HEK293 (cell line): ENCODE data around the gene NAA16.

Experiments used
- CTCF ChIA-PET: fragments of 350-600 bp; formaldehyde crosslinking; extraction: SDS; loops from one replicate; lab custom pipeline; 2021; ENCODE audit warnings: antibody characterized with exemption; lab: Yijun Ruan, JAX
- POLR2A ChIA-PET: fragments of 300-600 bp; formaldehyde crosslinking; extraction: SDS; loops from one replicate; lab custom pipeline; 2020; ENCODE audit warnings: antibody characterized with exemption, inconsistent platforms; lab: Yijun Ruan, JAX
- H3K27ac ChIP-seq: fragments of 200-500 bp; sonication (Bioruptor generic); 2 replicates; pipeline ENCODE4 v1.5.1; 2014; ENCODE audit warnings: low read depth, low read length, control low read depth, inconsistent platforms; ENCODE audit errors: extremely low read depth
- H3K36me3 ChIP-seq, 2 experiments: fragments of 200-500 bp in 1 of 2; sonication (Bioruptor generic) in 1 of 2; 1 replicate in 1 of 2; 2 replicates in 1 of 2; pipeline ENCODE4 v1.5.1; 2014 to 2017; ENCODE audit warnings: inconsistent platforms in 2 of 2, low read length in 2 of 2; ENCODE audit not compliant: control insufficient read depth in 2 of 2, insufficient read depth in 1 of 2
- H3K4me1 ChIP-seq: fragments of 200-500 bp; sonication (Bioruptor generic); 2 replicates; pipeline ENCODE4 v1.5.1; 2014; ENCODE audit warnings: mild to moderate bottlenecking, low read length, inconsistent platforms; ENCODE audit not compliant: control insufficient read depth, insufficient read depth
- H3K4me3 ChIP-seq: 2 replicates; pipeline ENCODE4 v1.5.1; 2011; ENCODE audit warnings: low read depth, mild to moderate bottlenecking, control low read depth, low read length, moderate library complexity
- H3K9me3 ChIP-seq: fragments of 200-500 bp; sonication (Bioruptor generic); 2 replicates; pipeline ENCODE4 v1.5.1; 2014; ENCODE audit warnings: low read depth, low read length, inconsistent platforms; ENCODE audit not compliant: control insufficient read depth, insufficient read depth
- BCL11A ChIP-seq: fragments of 450-650 bp; formaldehyde crosslinking; IDR thresholded peaks from 2 replicates; pipeline ENCODE4 v1.5.1; 2016; ENCODE audit warnings: low read depth, missing biosample characterization, missing genetic modification characterization
- GLIS2 ChIP-seq: fragments of 450-650 bp; formaldehyde crosslinking; IDR thresholded peaks from 2 replicates; pipeline ENCODE4 v1.5.1; 2016; ENCODE audit warnings: missing biosample characterization, missing genetic modification characterization
- IKZF3 ChIP-seq: fragments of 450-650 bp; IDR thresholded peaks from 2 replicates; pipeline ENCODE4 v1.5.0; 2018; ENCODE audit warnings: missing biosample characterization, mild to moderate bottlenecking, missing genetic modification characterization, moderate library complexity
- KLF7 ChIP-seq: fragments of 450-650 bp; formaldehyde crosslinking; IDR thresholded peaks from 2 replicates; pipeline ENCODE4 v1.5.1; 2016; ENCODE audit warnings: missing biosample characterization, missing genetic modification characterization, borderline replicate concordance
- KLF9 ChIP-seq: fragments of 450-650 bp; formaldehyde crosslinking; IDR thresholded peaks from 2 replicates; pipeline ENCODE4 v1.5.1; 2016; ENCODE audit warnings: missing biosample characterization, missing genetic modification characterization, low read depth
- ZBTB17 ChIP-seq: fragments of 450-650 bp; formaldehyde crosslinking; IDR thresholded peaks from 2 replicates; pipeline ENCODE4 v1.5.1; 2016; ENCODE audit warnings: missing biosample characterization, missing genetic modification characterization
- ZBTB20 ChIP-seq: fragments of 450-650 bp; formaldehyde crosslinking; IDR thresholded peaks from 2 replicates; pipeline ENCODE4 v1.5.1; 2016; ENCODE audit warnings: missing biosample characterization, missing genetic modification characterization
- ZBTB21 ChIP-seq: fragments of 450-650 bp; formaldehyde crosslinking; IDR thresholded peaks from 2 replicates; pipeline ENCODE4 v1.5.1; 2017; ENCODE audit warnings: missing biosample characterization, missing genetic modification characterization
- ZEB2 ChIP-seq: fragments of 450-650 bp; formaldehyde crosslinking; IDR thresholded peaks from 2 replicates; pipeline ENCODE4 v1.5.1; 2016; ENCODE audit warnings: missing biosample characterization, missing genetic modification characterization
- ZNF121 ChIP-seq: fragments of 450-650 bp; formaldehyde crosslinking; IDR thresholded peaks from 2 replicates; pipeline ENCODE4 v1.5.1; 2016; ENCODE audit warnings: missing biosample characterization, missing genetic modification characterization
- ZNF184 ChIP-seq: fragments of 450-650 bp; IDR thresholded peaks from 2 replicates; pipeline ENCODE4 v1.5.1; 2018; ENCODE audit warnings: missing biosample characterization, mild to moderate bottlenecking, missing genetic modification characterization
- ZNF2 ChIP-seq: fragments of 450-650 bp; formaldehyde crosslinking; IDR thresholded peaks from 2 replicates; pipeline ENCODE4 v1.5.1; 2016; ENCODE audit warnings: missing biosample characterization, missing genetic modification characterization
- ZNF24 ChIP-seq: fragments of 450-650 bp; formaldehyde crosslinking; IDR thresholded peaks from 2 replicates; pipeline ENCODE4 v1.5.1; 2016; ENCODE audit warnings: missing biosample characterization, missing genetic modification characterization
- ZNF335 ChIP-seq: fragments of 450-650 bp; formaldehyde crosslinking; conservative IDR thresholded peaks from 2 replicates; pipeline ENCODE4 v1.5.1; 2016; ENCODE audit warnings: missing biosample characterization, missing genetic modification characterization
- ZNF37A ChIP-seq: fragments of 450-650 bp; IDR thresholded peaks from 2 replicates; pipeline ENCODE4 v1.5.1; 2018; ENCODE audit warnings: missing biosample characterization, missing genetic modification characterization
- ZNF404 ChIP-seq: fragments of 450-650 bp; formaldehyde crosslinking; IDR thresholded peaks from 2 replicates; pipeline ENCODE4 v1.5.1; 2017; ENCODE audit warnings: missing biosample characterization, missing genetic modification characterization
- ZNF473 ChIP-seq: fragments of 450-650 bp; formaldehyde crosslinking; IDR thresholded peaks from 2 replicates; pipeline ENCODE4 v1.5.1; 2017; ENCODE audit warnings: missing biosample characterization, missing genetic modification characterization
- ZNF561 ChIP-seq: fragments of 450-650 bp; IDR thresholded peaks from 2 replicates; pipeline ENCODE4 v1.5.1; 2018; ENCODE audit warnings: missing biosample characterization, missing genetic modification characterization, borderline replicate concordance
- ZNF600 ChIP-seq: fragments of 450-650 bp; formaldehyde crosslinking; IDR thresholded peaks from 2 replicates; pipeline ENCODE4 v1.5.1; 2016; ENCODE audit warnings: missing biosample characterization, missing genetic modification characterization
- ZNF660 ChIP-seq: fragments of 450-650 bp; IDR thresholded peaks from 2 replicates; pipeline ENCODE4 v1.5.1; 2018; ENCODE audit warnings: missing biosample characterization, mild to moderate bottlenecking, missing genetic modification characterization
- ZNF677 ChIP-seq: fragments of 450-650 bp; IDR thresholded peaks from 2 replicates; pipeline ENCODE4 v1.5.0; 2018; ENCODE audit warnings: missing biosample characterization, mild to moderate bottlenecking, missing genetic modification characterization, moderate library complexity
- ZNF76 ChIP-seq: fragments of 450-650 bp; formaldehyde crosslinking; IDR thresholded peaks from 2 replicates; pipeline ENCODE4; 2016; ENCODE audit warnings: low read depth, missing biosample characterization, missing genetic modification characterization, borderline replicate concordance
- ZNF843 ChIP-seq: fragments of 450-650 bp; formaldehyde crosslinking; IDR thresholded peaks from 2 replicates; pipeline ENCODE4 v1.5.1; 2016; ENCODE audit warnings: missing biosample characterization, missing genetic modification characterization
- TF ChIP-seq, protein P1 (sequence below): fragments of 450-650 bp; formaldehyde crosslinking; optimal IDR thresholded peaks from 2 replicates; pipeline ENCODE3; 2016; ENCODE audit warnings: missing biosample characterization, mild to moderate bottlenecking, missing genetic modification characterization
- TF ChIP-seq, protein P2 (sequence below): fragments of 450-650 bp; formaldehyde crosslinking; IDR thresholded peaks from 2 replicates; pipeline ENCODE4 v1.5.1; 2016; ENCODE audit warnings: missing biosample characterization, missing genetic modification characterization, borderline replicate concordance
- TF ChIP-seq, protein P3 (sequence below): fragments of 450-650 bp; IDR thresholded peaks from 2 replicates; pipeline ENCODE4 v1.5.1; 2018; ENCODE audit warnings: missing biosample characterization, mild to moderate bottlenecking, missing genetic modification characterization
- TF ChIP-seq, protein P4 (sequence below): fragments of 450-650 bp; formaldehyde crosslinking; IDR thresholded peaks from 2 replicates; pipeline ENCODE4 v1.5.1; 2016; ENCODE audit warnings: missing biosample characterization, missing genetic modification characterization

NAA16 gene

DNA sequence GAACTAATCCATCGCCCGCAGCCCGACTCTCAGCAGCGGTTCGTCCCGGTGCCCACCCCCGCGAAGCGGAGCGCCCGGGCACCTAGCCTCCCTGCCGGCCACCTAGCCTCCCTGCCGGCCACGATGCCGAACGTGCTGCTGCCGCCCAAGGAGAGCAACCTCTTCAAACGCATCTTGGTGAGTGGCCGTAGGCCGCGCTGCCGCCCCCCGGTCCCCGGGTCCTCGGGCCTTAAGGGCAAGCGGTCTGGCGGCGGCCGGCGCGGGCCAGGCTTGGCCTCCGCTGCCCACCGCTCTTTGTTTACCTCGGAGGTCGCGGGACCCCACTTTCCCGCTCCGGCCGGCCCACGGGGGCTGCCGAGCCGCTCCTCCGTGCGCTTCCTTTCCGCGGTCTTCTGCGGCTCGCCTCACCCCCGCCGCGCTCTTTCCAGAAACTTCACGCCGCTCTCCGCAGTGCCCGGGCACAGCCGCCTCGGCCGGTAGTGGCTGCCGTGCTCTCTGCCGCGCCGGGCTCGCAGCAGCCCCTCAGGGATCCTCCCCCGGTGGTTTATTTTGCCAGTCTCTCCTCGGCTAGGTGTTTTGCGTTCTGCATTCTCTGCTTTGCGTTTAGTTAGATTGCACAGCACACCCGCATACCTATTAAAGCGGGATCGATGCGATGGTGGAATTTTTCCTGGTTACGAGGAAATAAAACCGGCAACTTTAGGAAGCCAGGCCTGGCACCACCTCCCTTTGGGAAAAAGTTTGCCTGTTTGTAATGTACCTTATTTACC is 524 bp downstream of the NAA16 start (continued):
- TF ChIP-seq, protein P1, sequence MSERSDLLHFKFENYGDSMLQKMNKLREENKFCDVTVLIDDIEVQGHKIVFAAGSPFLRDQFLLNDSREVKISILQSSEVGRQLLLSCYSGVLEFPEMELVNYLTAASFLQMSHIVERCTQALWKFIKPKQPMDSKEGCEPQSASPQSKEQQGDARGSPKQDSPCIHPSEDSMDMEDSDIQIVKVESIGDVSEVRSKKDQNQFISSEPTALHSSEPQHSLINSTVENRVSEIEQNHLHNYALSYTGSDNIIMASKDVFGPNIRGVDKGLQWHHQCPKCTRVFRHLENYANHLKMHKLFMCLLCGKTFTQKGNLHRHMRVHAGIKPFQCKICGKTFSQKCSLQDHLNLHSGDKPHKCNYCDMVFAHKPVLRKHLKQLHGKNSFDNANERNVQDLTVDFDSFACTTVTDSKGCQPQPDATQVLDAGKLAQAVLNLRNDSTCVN (tag by site-specific recombination) = peak; percentile 86
- 0 out of 2 replicates have a peak, but pooled peaks have one; percentile 15 for TF ChIP-seq ZNF121 (tag by site-specific recombination)
- no peak for TF ChIP-seq ZNF24 (tag by site-specific recombination)
- TF ChIP-seq KLF9 (tag by site-specific recombination) = peak; percentile 5; the same call in 1 of the 2 replicates
- TF ChIP-seq ZBTB20 = peak; percentile 60; the same call in 1 of the 2 replicates
- TF ChIP-seq, protein P2, sequence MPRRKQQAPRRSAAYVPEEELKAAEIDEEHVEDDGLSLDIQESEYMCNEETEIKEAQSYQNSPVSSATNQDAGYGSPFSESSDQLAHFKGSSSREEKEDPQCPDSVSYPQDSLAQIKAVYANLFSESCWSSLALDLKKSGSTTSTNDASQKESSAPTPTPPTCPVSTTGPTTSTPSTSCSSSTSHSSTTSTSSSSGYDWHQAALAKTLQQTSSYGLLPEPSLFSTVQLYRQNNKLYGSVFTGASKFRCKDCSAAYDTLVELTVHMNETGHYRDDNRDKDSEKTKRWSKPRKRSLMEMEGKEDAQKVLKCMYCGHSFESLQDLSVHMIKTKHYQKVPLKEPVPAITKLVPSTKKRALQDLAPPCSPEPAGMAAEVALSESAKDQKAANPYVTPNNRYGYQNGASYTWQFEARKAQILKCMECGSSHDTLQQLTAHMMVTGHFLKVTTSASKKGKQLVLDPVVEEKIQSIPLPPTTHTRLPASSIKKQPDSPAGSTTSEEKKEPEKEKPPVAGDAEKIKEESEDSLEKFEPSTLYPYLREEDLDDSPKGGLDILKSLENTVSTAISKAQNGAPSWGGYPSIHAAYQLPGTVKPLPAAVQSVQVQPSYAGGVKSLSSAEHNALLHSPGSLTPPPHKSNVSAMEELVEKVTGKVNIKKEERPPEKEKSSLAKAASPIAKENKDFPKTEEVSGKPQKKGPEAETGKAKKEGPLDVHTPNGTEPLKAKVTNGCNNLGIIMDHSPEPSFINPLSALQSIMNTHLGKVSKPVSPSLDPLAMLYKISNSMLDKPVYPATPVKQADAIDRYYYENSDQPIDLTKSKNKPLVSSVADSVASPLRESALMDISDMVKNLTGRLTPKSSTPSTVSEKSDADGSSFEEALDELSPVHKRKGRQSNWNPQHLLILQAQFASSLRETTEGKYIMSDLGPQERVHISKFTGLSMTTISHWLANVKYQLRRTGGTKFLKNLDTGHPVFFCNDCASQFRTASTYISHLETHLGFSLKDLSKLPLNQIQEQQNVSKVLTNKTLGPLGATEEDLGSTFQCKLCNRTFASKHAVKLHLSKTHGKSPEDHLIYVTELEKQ (tag by site-specific recombination) = no peak
- peak; percentile 60 for TF ChIP-seq ZBTB17 (tag by site-specific recombination)
- no peak for TF ChIP-seq ZNF184 (tag by site-specific recombination)
- TF ChIP-seq KLF7 = no peak
- no peak for TF ChIP-seq ZBTB21
- peak; percentile 2; the same call in 1 of the 2 replicates for TF ChIP-seq ZEB2 (tag by site-specific recombination)
- peak; percentile 75 for TF ChIP-seq ZNF335 (tag by site-specific recombination)
- peak; percentile 91; the same call in 1 of the 2 replicates for TF ChIP-seq GLIS2
- 0 out of 2 replicates have a peak, but pooled peaks have one; percentile 8 for TF ChIP-seq ZNF561 (tag by site-specific recombination)
- TF ChIP-seq ZNF660 (tag by site-specific recombination) = no peak
- TF ChIP-seq ZNF76 (tag by site-specific recombination) = peak; percentile 57; the same call in 1 of the 2 replicates
- 0 out of 2 replicates have a peak, but pooled peaks have one; percentile 5 for TF ChIP-seq ZNF600 (tag by site-specific recombination)

DNA sequence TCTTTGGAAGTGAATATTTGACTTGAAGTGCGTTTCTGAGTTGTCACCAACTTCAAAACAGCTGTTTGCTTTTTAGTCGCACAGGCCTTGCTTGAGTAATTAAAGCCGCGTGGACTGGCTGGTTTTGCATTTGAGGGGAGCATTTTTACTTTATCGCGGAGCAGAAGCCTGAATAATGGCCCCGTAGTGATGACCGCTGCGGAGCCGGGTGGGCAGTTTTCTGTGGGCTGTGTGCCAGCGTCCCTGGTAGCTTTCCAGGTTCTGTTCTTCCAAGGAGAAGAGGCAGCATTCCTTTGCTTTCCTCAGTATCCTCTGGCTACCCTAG is 1.1 kb downstream of the NAA16 start:
- CTCF ChIA-PET = interaction anchor here (0.7 kb wide), 1 partner anchor 47 kb away, joined by 4 read pairs; no protein-coding TSS in a partner anchor

More for the DNA sequence above, 1.1 kb downstream of the NAA16 start:
- POLR2A ChIA-PET = no interaction called here
- Histone ChIP-seq H3K27ac (peak overlapping the region; percentile 89), H3K4me1 (peaks cover 12% of the 10 kb centered on the region), H3K4me3 (peak overlapping the region; percentile 97), H3K9me3 (no peaks in the 10 kb centered on the region), H3K36me3 (no peaks in the 10 kb centered on the region)
- TF ChIP-seq BCL11A (tag by site-specific recombination) (no peak), ZNF677 (tag by site-specific recombination) (no peak), ZNF2 (tag by site-specific recombination) (no peak), ZNF600 (tag by site-specific recombination) (peak; percentile 29; the same call in 1 of the 2 replicates), ZNF843 (tag by site-specific recombination) (no peak), ZNF335 (tag by site-specific recombination) (peak; percentile 53), ZNF473 (no peak), IKZF3 (tag by site-specific recombination) (peak; percentile 48; the same call in 1 of the 2 replicates), ZNF37A (no peak), ZBTB17 (tag by site-specific recombination) (0 out of 2 replicates have a peak, but pooled peaks have one; percentile 6), ZNF404 (no peak)
- TF ChIP-seq, protein P3, sequence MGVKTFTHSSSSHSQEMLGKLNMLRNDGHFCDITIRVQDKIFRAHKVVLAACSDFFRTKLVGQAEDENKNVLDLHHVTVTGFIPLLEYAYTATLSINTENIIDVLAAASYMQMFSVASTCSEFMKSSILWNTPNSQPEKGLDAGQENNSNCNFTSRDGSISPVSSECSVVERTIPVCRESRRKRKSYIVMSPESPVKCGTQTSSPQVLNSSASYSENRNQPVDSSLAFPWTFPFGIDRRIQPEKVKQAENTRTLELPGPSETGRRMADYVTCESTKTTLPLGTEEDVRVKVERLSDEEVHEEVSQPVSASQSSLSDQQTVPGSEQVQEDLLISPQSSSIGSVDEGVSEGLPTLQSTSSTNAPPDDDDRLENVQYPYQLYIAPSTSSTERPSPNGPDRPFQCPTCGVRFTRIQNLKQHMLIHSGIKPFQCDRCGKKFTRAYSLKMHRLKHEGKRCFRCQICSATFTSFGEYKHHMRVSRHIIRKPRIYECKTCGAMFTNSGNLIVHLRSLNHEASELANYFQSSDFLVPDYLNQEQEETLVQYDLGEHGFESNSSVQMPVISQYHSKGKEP = no peak
- TF ChIP-seq, protein P4, sequence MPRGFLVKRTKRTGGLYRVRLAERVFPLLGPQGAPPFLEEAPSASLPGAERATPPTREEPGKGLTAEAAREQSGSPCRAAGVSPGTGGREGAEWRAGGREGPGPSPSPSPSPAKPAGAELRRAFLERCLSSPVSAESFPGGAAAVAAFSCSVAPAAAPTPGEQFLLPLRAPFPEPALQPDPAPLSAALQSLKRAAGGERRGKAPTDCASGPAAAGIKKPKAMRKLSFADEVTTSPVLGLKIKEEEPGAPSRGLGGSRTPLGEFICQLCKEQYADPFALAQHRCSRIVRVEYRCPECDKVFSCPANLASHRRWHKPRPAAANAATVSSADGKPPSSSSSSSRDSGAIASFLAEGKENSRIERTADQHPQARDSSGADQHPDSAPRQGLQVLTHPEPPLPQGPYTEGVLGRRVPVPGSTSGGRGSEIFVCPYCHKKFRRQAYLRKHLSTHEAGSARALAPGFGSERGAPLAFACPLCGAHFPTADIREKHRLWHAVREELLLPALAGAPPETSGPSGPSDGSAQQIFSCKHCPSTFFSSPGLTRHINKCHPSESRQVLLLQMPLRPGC (tag by site-specific recombination) = 0 out of 2 replicates have a peak, but pooled peaks have one; percentile 14
